Ramos (cell line): ENCODE results near the gene IPO11.
"Not testable (repeated sequence)": the region's sequence is repeated elsewhere in the genome, so short reads cannot be mapped to it uniquely, and the experiment has no call there.

ENCODE experiments used
- in situ Hi-C: fragments of 300-500 bp; cut with MboI; formaldehyde crosslinking; loops from one replicate; pipeline ENCODE4 v1.14.3; 2022; ENCODE audit warnings: low sequenced_read_pairs; ENCODE audit not compliant: unreplicated experiment

Gene IPO11

DNA sequence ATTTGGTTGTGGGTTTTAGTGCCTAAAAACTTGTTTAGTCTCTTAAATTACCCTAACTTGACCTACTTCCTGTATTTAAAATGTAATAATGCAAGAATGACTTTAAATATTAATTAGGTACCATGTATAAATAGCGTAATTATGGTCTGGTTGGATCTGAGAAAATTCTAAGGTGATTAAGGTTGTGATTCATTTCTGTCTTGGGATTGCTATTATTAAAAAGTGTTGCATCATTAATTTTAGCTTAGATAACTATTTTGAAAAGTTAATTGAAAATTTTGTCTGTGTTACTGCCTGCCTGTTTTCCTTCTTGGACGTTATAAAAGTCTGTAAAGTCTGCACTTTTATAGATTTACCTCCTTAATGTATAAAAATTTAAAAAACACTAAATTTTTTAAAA, 177.8 kb downstream of the IPO11 start:
- in situ Hi-C loops, result no loop called here

DNA sequence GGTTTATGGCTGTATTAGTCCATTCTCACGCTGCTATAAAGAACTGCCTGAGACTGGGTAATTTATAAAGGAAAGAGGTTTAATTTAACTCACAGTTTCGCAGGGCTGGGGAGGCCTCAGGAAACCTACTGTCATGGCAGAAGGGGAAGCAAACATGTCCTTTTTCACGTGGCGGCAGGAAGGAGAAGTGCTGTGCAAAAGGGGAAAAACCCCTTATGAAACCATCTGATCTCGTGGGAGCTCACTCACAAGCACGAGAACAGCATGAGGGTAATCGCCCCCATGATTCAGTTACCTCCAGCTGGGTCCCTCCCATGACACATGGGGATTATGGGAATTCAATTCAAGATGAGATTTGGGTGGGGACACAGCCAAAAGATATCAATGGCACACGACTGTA, 180.0 kb downstream of the IPO11 start:
- in situ Hi-C loops, result no loop called here

DNA sequence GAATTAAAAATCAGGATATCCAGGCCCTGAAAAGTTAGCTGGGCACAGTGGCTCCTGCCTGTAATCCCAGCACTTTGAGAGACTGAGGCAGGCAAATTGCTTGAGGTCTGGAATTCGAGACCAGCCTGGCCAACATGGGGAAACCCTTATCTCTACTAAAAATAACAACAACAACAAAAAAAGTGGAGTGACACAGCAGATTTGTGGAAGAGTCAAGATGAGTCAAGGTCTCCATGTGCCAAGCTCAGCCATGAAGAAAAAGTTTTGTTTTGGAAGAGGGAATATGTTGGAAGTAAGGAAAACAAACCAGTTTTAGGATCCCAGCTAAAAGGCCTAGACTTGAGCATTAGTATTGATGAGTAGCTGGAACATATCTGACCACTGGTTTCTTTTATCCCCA, 180.8 kb downstream of the IPO11 start:
- in situ Hi-C loops, result no loop called here

DNA sequence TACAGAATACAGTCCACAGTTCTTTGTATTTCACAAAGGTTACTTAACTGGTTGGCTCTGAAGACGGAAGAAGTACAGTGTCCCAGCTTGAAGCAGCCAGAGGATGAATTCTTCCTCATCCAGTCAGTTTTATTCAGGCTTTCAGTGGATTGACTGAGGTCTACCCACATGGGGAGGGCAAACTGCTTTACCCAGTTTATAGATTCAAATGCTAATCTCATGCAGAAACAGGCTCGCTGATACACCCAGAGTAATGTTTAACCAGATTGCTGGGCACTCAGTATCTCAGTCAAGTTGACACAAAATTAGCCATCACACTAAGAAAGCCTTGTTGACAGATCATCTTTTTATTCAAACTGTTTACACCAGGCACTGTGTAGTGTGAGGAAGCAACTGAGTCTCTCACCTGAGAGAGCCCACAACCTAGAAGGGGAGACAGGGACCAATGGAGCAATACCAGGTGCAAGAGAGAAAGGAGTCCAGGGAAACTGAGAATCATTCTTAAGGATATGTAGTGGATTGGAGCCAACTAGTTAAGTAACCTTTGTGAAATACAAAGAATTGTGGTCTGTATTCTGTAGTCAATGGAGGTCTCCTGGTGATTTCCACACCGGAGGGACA, 181.9 kb downstream of the IPO11 start:
- in situ Hi-C loops, result no loop called here

DNA sequence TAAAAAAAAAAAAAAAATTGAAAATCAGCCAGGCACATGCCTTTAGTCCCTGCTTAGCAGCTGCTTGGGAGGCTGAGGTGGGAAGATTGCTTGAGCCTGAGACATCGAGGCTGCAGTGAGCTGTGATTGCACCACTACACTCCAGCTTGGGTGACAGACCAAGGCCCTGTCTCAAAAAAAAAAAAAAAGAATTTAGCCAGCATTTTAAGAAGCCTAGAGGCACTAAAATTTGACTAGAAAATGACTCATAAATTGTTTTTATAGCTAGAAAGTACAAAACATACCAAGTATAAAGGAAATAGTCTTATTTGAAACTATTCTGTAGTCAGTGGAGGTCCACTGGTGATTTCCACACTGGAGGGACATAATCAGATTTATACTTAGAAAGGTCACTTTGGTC, 183.5 kb downstream of the IPO11 start:
- in situ Hi-C loops, result no loop called here

DNA sequence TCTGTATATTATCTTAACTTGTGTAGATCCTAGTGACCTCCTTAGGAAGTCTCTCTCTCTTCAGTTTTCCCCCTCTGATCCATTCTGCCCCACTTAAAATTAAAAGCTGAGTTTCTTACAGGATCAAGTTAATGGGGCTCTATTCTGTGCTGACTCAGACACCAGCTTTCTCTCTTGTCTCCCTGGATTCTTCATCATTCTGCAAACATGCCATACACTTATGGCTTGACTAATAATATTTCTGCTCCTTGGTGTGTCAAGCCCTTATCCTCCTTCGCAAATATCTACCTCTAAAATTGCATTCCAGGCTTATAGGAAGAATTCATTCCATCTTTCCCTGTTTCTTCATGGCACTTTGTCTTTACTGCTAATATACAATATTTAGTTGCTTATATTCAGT, 184.1 kb downstream of the IPO11 start:
- in situ Hi-C loops, result no loop called here

DNA sequence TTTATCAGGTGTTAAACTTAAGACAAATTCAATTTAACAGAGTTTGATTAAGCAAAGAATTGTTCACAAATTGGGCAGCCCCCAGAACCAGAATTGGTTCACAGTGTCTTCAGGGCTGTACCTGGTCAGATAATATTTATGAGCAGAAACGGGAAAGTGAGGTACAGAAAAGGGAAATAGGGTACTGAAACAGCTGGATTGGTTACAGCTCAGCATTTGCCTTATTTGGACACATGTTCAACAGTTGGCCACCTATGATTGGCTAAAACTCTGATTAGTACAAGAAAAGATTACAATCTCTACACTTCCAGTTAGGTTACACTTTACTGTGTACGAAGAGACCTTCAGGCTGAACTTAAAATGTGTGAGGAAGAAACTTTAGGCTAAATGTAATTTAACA, 184.8 kb downstream of the IPO11 start:
- in situ Hi-C loops, result no loop called here

DNA sequence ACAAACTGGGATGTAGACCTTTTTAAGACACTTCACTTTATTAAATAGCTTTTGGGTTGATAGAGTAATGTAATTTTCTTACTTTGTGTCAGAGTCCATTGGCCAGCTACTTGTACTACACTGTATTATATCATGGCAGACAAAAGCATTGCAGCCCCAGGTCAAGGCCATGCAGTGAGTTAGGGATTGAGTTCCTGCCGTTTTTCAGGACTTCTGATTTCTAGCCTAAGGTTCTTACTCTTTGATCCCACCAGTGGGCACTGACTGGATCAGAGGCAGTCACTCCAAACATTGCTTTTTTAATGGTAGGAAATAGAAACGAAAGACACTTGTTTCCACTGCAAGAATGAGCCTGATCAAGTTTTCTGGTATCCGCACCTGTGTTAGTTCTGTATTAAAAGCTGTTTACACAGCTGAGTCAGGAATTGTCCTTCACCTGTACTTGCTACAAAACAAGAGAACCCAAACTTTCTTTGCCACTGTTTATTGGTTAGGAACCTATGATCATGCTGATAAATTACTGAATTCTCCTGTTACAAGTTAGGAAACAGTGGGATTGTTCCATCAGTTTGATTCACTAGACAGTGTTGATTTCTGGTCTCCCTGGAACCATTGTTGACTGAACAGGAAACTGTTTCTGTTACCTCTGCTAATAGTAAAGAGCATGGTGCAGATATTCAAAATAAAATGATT, 188.1 kb downstream of the IPO11 start:
- in situ Hi-C loops, result no loop called here

DNA sequence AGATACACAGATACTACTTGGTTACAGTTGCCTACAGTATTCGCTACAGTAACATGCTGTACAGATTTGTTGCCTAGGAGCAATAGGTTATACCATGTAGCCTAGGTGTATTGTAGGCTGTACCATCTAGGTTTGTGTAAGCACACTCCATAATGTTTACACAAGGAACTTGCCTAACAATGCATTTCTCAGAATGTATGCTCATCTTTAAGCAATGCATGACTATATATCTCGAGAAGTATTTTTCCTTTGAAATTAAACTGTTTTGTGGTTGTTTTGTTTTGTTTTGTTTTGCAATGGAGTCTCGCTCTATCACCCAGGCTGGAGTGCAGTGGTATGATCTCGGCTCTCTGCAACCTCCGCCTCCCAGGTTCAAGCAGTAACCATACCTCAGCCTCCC, 191.4 kb downstream of the IPO11 start:
- in situ Hi-C loops, result no loop called here

DNA sequence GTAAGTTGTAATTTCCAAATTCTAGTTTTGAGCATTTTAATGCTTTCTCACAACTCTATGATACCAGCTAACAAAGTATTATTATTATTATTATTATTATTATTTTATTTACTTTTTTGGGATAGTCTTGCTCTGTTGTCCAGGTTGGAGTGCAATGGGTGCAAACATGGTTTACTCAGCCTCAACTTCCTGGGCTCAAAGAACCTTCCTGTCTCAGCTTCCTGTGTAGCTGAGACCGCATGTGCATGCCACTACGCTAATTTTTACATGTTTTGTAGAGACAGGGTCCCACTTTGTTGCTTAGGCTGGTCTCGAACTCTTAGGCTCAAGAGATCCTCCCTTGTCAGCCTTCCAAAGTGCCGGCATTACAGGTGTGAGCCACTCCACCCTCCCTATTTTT, 193.1 kb downstream of the IPO11 start:
- in situ Hi-C loops, result no loop called here

DNA sequence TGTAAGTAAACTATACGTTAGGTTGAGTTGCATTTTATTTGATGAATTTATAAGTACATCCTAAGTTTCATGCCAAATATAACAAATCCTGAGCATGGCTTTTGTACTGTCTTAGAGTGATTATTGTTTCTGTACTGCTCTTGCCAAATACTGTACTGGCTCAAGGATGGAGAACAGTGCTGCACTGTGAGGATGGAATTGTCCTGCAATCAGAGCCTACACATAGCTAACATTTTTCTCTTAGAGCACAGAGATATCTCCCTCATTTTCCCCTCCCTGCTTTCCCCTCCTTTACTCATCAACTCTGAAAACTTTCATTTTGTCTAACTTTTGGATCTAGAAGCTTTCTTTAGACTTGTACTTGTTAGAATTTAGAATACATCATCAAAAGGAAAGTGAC, 194.3 kb downstream of the IPO11 start:
- in situ Hi-C loops, result no loop called here

DNA sequence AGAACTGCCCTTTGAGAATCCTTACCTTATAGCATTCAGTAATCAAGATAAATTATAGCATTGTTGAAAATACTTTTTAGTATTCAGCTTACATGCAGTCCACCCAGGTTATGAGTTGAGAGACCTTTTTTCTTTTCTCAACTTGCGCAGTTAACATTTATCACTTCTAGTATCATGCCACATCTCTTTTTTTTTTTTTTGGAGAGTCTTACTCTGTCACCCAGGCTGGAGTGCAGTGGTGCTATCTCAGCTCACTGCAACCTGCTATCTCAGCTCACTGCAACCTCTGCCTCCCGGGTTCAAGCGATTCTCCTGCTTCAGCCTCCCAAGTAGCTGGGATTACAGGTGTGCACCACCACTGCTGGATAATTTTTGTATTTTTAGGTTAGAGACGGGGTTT, 195.1 kb downstream of the IPO11 start:
- in situ Hi-C loops, result no loop called here

DNA sequence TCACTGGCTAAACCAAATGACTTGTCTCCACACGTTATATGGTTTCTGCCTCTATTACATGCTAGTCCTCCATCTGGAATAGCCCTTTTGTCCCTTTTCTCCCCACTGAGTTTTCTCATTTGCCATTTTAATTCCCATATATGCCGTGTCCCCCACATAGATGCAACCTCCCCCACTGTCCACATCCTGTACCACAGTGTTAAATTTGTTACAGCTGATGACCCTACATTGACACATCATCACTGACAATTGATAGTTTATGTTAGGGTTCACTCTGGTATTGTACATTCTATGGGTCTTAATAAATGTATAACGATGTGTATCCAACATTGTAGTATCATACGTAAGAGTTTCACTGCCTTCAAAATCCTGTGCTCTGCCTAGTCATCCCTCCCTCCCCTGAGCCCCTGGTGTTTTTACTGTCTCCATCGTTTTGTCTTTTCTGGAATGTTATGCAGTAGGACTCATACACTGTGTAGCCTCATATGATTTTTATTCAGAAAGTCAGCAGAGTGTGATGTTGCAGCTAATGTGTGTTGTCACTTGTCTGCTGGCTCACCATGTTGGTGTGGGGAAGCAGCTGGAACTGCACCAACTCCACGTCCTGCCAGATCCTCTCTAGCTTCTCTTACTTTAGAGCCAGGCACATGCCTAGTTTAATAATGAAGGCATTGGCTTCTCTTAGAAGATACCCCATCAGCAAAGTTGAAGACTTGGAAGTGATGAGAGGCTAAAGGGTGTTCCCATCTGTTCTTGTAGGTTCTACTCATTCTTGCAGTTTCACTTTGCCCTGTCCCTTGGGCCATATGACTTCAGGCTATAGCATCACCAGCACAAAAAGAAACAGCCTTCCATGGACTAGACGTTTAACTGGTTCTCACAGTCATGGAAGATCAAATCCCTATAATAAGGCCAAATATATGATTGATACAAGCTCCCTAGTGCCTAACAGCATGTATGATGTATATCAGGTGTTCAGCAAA, 196.3 kb downstream of the IPO11 start:
- in situ Hi-C loops, result no loop called here

DNA sequence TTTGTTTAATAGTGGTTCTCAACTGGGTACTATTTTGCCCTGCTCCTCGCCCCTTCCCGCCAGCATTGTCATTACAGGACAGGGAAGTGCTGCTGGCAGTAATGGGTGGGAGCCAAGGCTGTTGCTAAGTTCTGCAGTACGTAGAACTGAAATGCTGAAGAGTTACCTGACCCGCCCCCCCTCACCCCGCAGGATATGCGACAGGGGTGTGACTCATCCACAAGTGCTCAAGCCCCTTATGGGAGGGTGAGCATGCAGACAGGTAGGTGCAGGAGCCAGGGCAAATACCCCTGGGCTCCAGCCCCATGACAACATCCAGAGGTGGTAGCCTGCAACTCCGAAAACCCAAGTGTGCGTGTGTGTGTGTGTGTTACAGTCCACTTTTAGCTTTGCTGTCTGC, 201.8 kb downstream of the IPO11 start:
- in situ Hi-C loops, result no loop called here

DNA sequence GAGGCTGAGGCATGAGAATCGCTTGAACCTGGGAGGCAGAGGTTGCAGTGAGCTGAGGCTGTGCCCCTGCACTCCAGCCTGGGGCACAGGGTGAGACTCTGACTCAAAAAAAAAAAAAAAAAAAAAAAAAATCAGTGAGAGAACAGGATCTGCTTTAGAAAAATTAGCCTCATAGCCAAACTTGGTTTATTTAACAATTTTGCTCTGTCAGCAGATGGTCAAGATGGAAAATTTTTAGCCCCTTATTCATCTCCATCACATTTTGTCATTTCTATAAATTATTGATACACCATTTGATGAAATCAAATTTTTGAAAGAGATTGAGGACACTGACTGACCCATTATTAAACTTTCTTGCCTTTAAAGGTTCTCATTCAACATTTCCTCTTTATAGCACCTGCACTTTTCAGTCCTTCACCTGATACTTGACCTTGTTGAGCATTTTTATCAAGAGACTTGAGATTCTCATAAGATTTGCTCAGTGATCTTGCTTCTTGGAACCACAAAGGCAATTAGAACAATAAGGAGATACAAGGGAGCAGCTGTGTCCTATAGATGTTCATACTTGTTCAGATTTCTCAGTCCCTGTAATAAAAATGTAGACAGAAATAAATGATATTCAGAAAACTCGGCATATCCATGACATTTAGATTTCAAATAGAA, 204.2 kb downstream of the IPO11 start:
- in situ Hi-C loops, result no loop called here

DNA sequence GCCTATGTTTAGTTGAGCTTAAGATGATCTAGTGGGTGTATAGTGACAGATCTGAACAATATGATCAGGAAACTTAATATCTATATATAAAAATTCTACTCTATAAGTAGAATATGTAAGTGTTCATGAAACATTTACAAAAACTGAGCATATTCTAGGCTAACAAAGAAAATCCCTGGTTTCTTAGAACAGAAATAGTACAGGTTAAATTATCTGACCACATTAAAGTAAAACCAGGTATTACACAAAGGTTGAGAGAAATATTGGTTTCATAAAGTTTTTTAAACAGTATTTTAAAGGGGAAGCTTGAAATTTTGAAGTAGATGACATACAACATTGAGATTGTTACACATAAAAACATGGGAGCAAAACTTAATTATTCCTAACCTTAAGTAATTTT, 205.4 kb downstream of the IPO11 start:
- in situ Hi-C loops, result no loop called here

DNA sequence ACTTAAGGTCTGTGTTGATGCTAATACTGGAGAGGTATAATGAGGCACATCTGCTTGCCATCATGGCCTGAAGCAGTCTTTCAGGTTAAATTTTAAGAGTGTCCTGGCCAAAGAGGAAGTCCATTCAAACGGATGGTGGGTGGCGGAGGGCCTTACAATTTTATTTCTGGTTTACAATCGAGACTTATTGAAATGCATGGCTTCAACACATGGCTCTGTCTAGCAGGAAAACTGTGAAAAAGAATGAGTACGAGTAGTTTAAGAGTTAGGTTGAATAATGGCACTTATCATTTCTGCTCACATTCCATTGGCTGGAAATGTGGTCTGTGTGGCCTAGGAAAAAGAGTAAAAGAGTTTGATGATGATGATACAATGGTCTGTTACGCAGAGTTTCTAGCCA, 208.2 kb downstream of the IPO11 start:
- in situ Hi-C loops, result no loop called here

DNA sequence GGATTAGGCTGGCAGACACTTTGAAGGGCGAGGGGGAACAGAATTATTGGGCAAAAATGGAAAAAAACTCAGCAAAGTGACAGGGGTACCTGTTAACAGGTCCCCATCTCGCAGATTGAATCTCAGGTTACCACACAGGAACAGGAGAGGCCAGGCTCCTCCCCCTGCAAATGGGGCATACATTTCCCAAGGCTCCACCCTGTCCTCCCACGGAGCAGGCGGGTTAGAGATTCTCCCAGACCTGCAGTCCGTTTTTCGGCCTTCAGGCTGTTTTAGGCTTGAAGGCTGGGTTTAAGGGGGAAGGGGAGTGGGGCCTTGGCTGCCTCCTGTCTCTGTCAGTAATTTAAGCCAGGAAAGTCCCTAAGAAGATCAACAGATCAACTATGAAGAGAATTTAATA, 208.7 kb downstream of the IPO11 start:
- in situ Hi-C loops, result no loop called here

DNA sequence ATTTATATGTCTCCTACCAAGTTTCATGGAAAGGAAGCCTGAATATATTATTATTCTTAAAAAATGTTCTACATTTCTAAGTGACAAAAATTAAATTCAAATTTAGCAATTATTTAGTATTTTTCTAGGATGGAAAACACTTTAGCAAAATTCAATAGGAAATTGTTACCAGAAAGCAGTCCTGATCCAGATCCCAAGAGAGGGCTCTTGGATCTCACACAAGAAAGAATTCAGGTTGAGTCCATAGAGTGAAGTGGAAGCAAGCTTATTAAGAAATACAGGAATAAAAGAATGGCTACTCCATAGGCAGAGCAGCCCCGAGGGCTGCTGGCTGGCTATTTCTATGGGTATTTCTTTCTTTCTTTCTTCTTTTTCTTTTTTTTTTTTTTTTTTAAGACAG, 210.7 kb downstream of the IPO11 start:
- in situ Hi-C loops, result no loop called here

DNA sequence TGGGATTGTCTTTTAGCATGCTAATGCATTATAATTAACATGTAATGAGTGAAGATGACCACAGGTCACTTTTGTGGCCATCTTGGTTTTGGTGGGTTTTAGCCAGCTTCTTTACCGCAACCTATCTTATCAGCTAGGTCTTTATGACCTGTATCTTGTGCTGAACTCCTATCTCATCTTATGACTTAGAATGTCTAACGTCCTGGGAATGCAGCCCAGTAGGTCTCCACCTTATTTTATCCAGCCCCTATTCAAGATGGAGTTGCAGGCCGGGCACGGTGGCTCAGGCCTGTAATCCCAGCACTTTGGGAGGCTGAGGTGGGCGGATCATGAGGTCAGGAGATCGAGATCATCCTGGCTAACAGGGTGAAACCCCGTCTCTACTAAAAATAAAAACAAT, 211.9 kb downstream of the IPO11 start:
- in situ Hi-C loops, result not testable (repeated sequence)

DNA sequence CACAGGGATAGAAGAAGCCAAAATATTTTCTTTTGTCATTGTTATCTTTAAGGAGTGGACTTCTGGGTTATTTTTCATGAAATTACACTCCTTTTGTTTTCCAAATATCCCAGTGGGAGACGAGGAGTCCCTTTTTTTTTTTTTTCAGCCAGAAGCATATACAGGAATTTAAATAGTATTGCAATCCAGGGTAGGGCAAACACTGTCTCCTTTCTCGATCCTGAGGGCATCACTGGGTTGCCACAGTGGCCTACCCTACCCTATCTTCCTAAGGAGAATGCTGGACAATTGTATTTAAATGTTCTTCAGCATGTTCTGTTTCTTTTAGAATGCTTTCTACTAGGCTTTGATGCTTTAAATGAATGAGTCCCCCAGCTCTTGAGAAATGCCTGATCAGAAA, 214.0 kb downstream of the IPO11 start:
- in situ Hi-C loops, result no loop called here
